GM19099 (cell line): ENCODE results near the gene FAAP24.

Experiments
- POLR2A ChIP-seq: IDR thresholded peaks from 3 replicates; pipeline ENCODE4 v1.6.1; 2011; ENCODE audit warnings: low read depth; ENCODE audit not compliant: insufficient read length; ENCODE audit errors: extremely low read depth

FAAP24 gene

GRCh38 chr19:32971715-32972540, at the start of gene FAAP24, which contains the start of gene CEP89:
TSS of gene FAAP24 (plus strand) at chr19:32972242. CDS start at chr19:32973197, 955 bp downstream.
TSS of gene CEP89 (minus strand) at chr19:32971958. CDS start at chr19:32971874, 84 bp downstream.
- peak; percentile 80 for TF ChIP-seq POLR2A

GRCh38 chr19:32924200-32924599, 47.8 kb upstream of the FAAP24 start:
- no peak for TF ChIP-seq POLR2A

- no peak for TF ChIP-seq POLR2A
Measured at GRCh38 chr19:32928806-32929205, 43.2 kb upstream of the FAAP24 start.

GRCh38 chr19:32930567-32930966, 41.5 kb upstream of the FAAP24 start:
- no peak for TF ChIP-seq POLR2A

- TF ChIP-seq POLR2A = no peak
Measured at GRCh38 chr19:32933571-32933970, 38.5 kb upstream of the FAAP24 start.

GRCh38 chr19:32935629-32936028, 36.4 kb upstream of the FAAP24 start:
- no peak for TF ChIP-seq POLR2A

GRCh38 chr19:32936065-32936464, 36.0 kb upstream of the FAAP24 start:
- TF ChIP-seq POLR2A = no peak

GRCh38 chr19:32945260-32945659, 26.8 kb upstream of the FAAP24 start:
- TF ChIP-seq POLR2A = no peak

- TF ChIP-seq POLR2A = no peak
Measured at GRCh38 chr19:32966750-32967149, 5.3 kb upstream of the FAAP24 start.

- no peak for TF ChIP-seq POLR2A
Measured at GRCh38 chr19:32969549-32969948, 2.5 kb upstream of the FAAP24 start.

- TF ChIP-seq POLR2A = no peak
Measured at GRCh38 chr19:32971012-32971595, 938 bp upstream of the FAAP24 start.

- no peak for TF ChIP-seq POLR2A
Measured at GRCh38 chr19:32976223-32976805, 4.3 kb downstream of the FAAP24 start.

- TF ChIP-seq POLR2A = no peak
Measured at GRCh38 chr19:32977280-32977679, 5.2 kb downstream of the FAAP24 start.

GRCh38 chr19:32988724-32989123, 16.7 kb downstream of the FAAP24 start:
- TF ChIP-seq POLR2A = no peak

GRCh38 chr19:32997716-32998355, 25.8 kb downstream of the FAAP24 start:
- no peak for TF ChIP-seq POLR2A
